SK-N-SH (cell line): Measurements from ENCODE around the gene CACFD1. TPM values are rescaled to one million over a fixed set of nuclear protein-coding genes. Genes with fewer than 3 reads are reported as not detected.

Source experiments
- CTCF ChIA-PET: fragments of 300-600, 350-600 bp; formaldehyde crosslinking; extraction: SDS; loops from one replicate; lab custom pipeline; 2021; lab: Yijun Ruan, JAX
- POLR2A ChIA-PET: fragments of 350-600 bp; sonication (Branson Sonifier 250); formaldehyde crosslinking; extraction: SDS; loops from one replicate; lab custom pipeline; 2020; ENCODE audit warnings: antibody characterized with exemption, inconsistent platforms; lab: Yijun Ruan, JAX
- DNase-seq: peaks from one replicate; pipeline ENCODE4 v3.0.0; 2012
- H2AFZ ChIP-seq: fragments of 200-600 bp; sonication (generic); 2 replicates; pipeline ENCODE4 v1.8.1; 2016; ENCODE audit warnings: antibody characterized with exemption, mild to moderate bottlenecking, low read depth
- H3F3A ChIP-seq: fragments of 200-600 bp; sonication (generic); replicated peaks from 2 replicates; pipeline ENCODE3; 2016; ENCODE audit warnings: antibody characterized with exemption, mild to moderate bottlenecking; ENCODE audit not compliant: insufficient read depth
- H3K27ac ChIP-seq, 2 experiments: fragments of 200-500 bp in 1 of 2; fragments of 200-600 bp in 1 of 2; sonication (Bioruptor generic) in 1 of 2; sonication (generic), shearing (Covaris generic) in 1 of 2; 2 replicates each; pipeline versions ENCODE4 v1.5.1 to v1.6.1; 2014 to 2016; ENCODE audit warnings: low read depth in 2 of 2, inconsistent platforms in 1 of 2, low read length in 1 of 2, mild to moderate bottlenecking in 1 of 2, mixed read lengths in 1 of 2
- H3K27me3 ChIP-seq: fragments of 200-600 bp; sonication (generic), shearing (Covaris generic); 2 replicates; pipeline ENCODE4 v1.6.1; 2016; ENCODE audit warnings: mixed run types; ENCODE audit not compliant: insufficient read depth
- H3K36me3 ChIP-seq, 2 experiments: fragments of 200-500 bp in 1 of 2; fragments of 200-600 bp in 1 of 2; sonication (Bioruptor generic) in 1 of 2; sonication (generic) in 1 of 2; replicated peaks in 1 of 2; 2 replicates each; pipeline versions ENCODE3 to v1.5.1; 2014 to 2016; ENCODE audit warnings: low read length in 1 of 2, mild to moderate bottlenecking in 1 of 2; ENCODE audit not compliant: insufficient read depth in 2 of 2, control insufficient read depth in 1 of 2
- H3K4me1 ChIP-seq, 2 experiments: fragments of 200-500 bp in 1 of 2; fragments of 200-600 bp in 1 of 2; sonication (Bioruptor generic) in 1 of 2; sonication (generic), shearing (Covaris generic) in 1 of 2; 2 replicates each; pipeline versions ENCODE4 v1.5.1 to v1.6.1; 2014 to 2016; ENCODE audit warnings: low read depth in 1 of 2, low read length in 1 of 2, mixed run types in 1 of 2; ENCODE audit not compliant: insufficient read depth in 2 of 2, control insufficient read depth in 1 of 2
- H3K4me2 ChIP-seq: fragments of 200-600 bp; sonication (generic), shearing (Covaris generic); 2 replicates; pipeline ENCODE4 v1.6.1; 2017; ENCODE audit warnings: mixed run types
- H3K4me3 ChIP-seq, 2 experiments: fragments of 200-500 bp in 1 of 2; fragments of 200-600 bp in 1 of 2; sonication (Bioruptor generic) in 1 of 2; sonication (generic), shearing (Covaris generic) in 1 of 2; 2 replicates each; pipeline versions ENCODE4 v1.5.1 to v1.8.1; 2014 to 2016; ENCODE audit warnings: low read depth in 2 of 2, inconsistent platforms in 1 of 2, low read length in 1 of 2, mild to moderate bottlenecking in 1 of 2, mixed read lengths in 1 of 2, moderate library complexity in 1 of 2
- H3K79me2 ChIP-seq: fragments of 200-600 bp; sonication (generic); 2 replicates; pipeline ENCODE4 v1.8.1; 2017; ENCODE audit warnings: mild to moderate bottlenecking; ENCODE audit not compliant: insufficient read depth
- H3K9ac ChIP-seq: fragments of 200-600 bp; sonication (generic); 2 replicates; pipeline ENCODE4 v1.6.1; 2017; ENCODE audit warnings: mixed run types
- H3K9me2 ChIP-seq: fragments of 200-600 bp; sonication (generic); 2 replicates; pipeline ENCODE4 v1.6.1; 2017; ENCODE audit warnings: mixed run types
- H3K9me3 ChIP-seq: fragments of 200-600 bp; sonication (generic); 2 replicates; pipeline ENCODE4 v1.6.1; 2017; ENCODE audit warnings: mixed run types, mild to moderate bottlenecking, moderate library complexity
- H4K20me1 ChIP-seq: fragments of 200-600 bp; sonication (generic); 2 replicates; pipeline ENCODE4 v1.6.1; 2017; ENCODE audit warnings: mild to moderate bottlenecking, mixed run types; ENCODE audit not compliant: insufficient read depth
- CHD2 ChIP-seq: fragments of 150-350 bp; IDR thresholded peaks from 2 replicates; pipeline ENCODE4 v1.6.1; 2018; ENCODE audit warnings: low read length; ENCODE audit not compliant: partially characterized antibody
- EP300 ChIP-seq, 2 experiments: IDR thresholded peaks; 2 replicates each; pipeline versions ENCODE4 v1.4.0 to v1.6.1; 2012; ENCODE audit warnings: borderline replicate concordance in 1 of 2, low read depth in 1 of 2, low read length in 1 of 2
- FOSL2 ChIP-seq: IDR thresholded peaks from 2 replicates; pipeline ENCODE4 v1.4.0; 2012; ENCODE audit warnings: low read depth, mild to moderate bottlenecking, moderate library complexity, borderline replicate concordance
- FOXM1 ChIP-seq: IDR thresholded peaks from 2 replicates; pipeline ENCODE4 v1.4.0; 2012; ENCODE audit warnings: low read depth, mild to moderate bottlenecking
- GABPA ChIP-seq: IDR thresholded peaks from 2 replicates; pipeline ENCODE4 v1.4.0; 2012; ENCODE audit warnings: low read depth, mild to moderate bottlenecking
- MEF2A ChIP-seq: IDR thresholded peaks from 2 replicates; pipeline ENCODE4 v1.4.0; 2012; ENCODE audit warnings: low read depth, borderline replicate concordance
- NFIC ChIP-seq: IDR thresholded peaks from 2 replicates; pipeline ENCODE4 v1.4.0; 2012; ENCODE audit warnings: borderline replicate concordance
- POLR2AphosphoS5 ChIP-seq: IDR thresholded peaks from 2 replicates; pipeline ENCODE4 v1.6.1; 2012; ENCODE audit warnings: low read depth, low read length
- RAD21 ChIP-seq: IDR thresholded peaks from 2 replicates; pipeline ENCODE4 v1.6.1; 2012; ENCODE audit warnings: mild to moderate bottlenecking, low read length
- RCOR1 ChIP-seq: fragments of 150-350 bp; IDR thresholded peaks from 2 replicates; pipeline ENCODE4 v1.6.1; 2017; ENCODE audit warnings: antibody characterized with exemption, low read length
- RXRA ChIP-seq: IDR thresholded peaks from 2 replicates; pipeline ENCODE4 v1.4.0; 2012; ENCODE audit warnings: low read depth, mild to moderate bottlenecking, borderline replicate concordance
- SMC3 ChIP-seq: IDR thresholded peaks from 2 replicates; pipeline ENCODE4 v1.6.1; 2012; ENCODE audit warnings: low read depth, low read length, improper control_type of control experiment
- TAF1 ChIP-seq: IDR thresholded peaks from 2 replicates; pipeline ENCODE4 v1.6.1; 2012; ENCODE audit warnings: low read depth, mild to moderate bottlenecking, low read length, moderate library complexity, borderline replicate concordance
- TCF12 ChIP-seq: IDR thresholded peaks from 2 replicates; pipeline ENCODE4 v1.4.0; 2012
- ZBTB33 ChIP-seq: IDR thresholded peaks from 2 replicates; pipeline ENCODE4 v1.4.0; 2012; ENCODE audit warnings: low read depth, borderline replicate concordance
- WGBS: methylation state at CpG from one replicate; pipeline ENCODE4 v1.1.6; 2017; ENCODE audit warnings: low lambda C conversion rate; 5-methylcytosine and 5-hydroxymethylcytosine counted together
- polyA plus RNA-seq, 3 experiments: library from polyadenylated mRNA; depleted of rRNA; stranded (reverse); fragments of >200 nt; gene quantifications; 2 replicates each; pipeline ENCODE4 v1.2.3, GENCODE V29; 2012
- TF ChIP-seq, protein P1 (sequence below): IDR thresholded peaks from 2 replicates; pipeline ENCODE4 v1.4.0; 2012; ENCODE audit warnings: low read depth, borderline replicate concordance
- TF ChIP-seq, protein P2 (sequence below): fragments of 150-350 bp; IDR thresholded peaks from 2 replicates; pipeline ENCODE4 v1.6.1; 2017; ENCODE audit warnings: antibody characterized with exemption, low read length, low read depth, borderline replicate concordance
- TF ChIP-seq, protein P3 (sequence below): fragments of 200-600 bp; sonication (generic); IDR thresholded peaks from 2 replicates; pipeline ENCODE4 v1.6.1; 2017; ENCODE audit warnings: antibody characterized with exemption, mild to moderate bottlenecking, moderate library complexity

Gene CACFD1
- polyA plus RNA-seq, 1 of the 3 experiments (the other 2 are of a cell fraction), result 16.8 TPM

- 90% methylated on average over 2 of the region's 11 CpGs for WGBS
- Histone ChIP-seq H3K9me3 (no peaks in the 10 kb centered on the region), H3K27ac (no peak overlapping the region), H4K20me1 (no peaks in the 10 kb centered on the region)
- no peak for DNase-seq
- TF ChIP-seq, protein P1, sequence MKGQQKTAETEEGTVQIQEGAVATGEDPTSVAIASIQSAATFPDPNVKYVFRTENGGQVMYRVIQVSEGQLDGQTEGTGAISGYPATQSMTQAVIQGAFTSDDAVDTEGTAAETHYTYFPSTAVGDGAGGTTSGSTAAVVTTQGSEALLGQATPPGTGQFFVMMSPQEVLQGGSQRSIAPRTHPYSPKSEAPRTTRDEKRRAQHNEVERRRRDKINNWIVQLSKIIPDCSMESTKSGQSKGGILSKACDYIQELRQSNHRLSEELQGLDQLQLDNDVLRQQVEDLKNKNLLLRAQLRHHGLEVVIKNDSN, result no peak
- TF ChIP-seq RAD21 (no peak), FOXM1 (no peak), RCOR1 (no peak), ZBTB33 (no peak), NFIC (no peak)
- TF ChIP-seq, protein P2, sequence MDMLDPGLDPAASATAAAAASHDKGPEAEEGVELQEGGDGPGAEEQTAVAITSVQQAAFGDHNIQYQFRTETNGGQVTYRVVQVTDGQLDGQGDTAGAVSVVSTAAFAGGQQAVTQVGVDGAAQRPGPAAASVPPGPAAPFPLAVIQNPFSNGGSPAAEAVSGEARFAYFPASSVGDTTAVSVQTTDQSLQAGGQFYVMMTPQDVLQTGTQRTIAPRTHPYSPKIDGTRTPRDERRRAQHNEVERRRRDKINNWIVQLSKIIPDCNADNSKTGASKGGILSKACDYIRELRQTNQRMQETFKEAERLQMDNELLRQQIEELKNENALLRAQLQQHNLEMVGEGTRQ, result no peak
- TF ChIP-seq, all 33 proteins: peak for 0
- Histone ChIP-seq H3F3A (no peaks in the 10 kb centered on the region), H3K4me2 (no peak overlapping the region), H3K79me2 (no peaks in the 10 kb centered on the region), H3K4me3 (no peak overlapping the region), H3K4me1 (no peaks in the 10 kb centered on the region), H3K27me3 (no peaks in the 10 kb centered on the region), H3K9ac (no peak overlapping the region), H3K9me2 (no peaks in the 10 kb centered on the region), H3K36me3 (no peaks in the 10 kb centered on the region), H2AFZ (no peak overlapping the region)
- ChIA-PET CTCF (interaction anchor here (0.9 kb wide), 1 partner anchor 11 kb away, joined by 3 read pairs; no protein-coding TSS in a partner anchor), POLR2A (interaction anchor here (0.7 kb wide), 1 partner anchor 15 kb away, joined by 3 read pairs; no protein-coding TSS in a partner anchor)
These were observed 26.4 kb upstream of the CACFD1 start for GRCh38 chr9:133433351-133433843.

- DNase-seq, result peak; percentile 19
- no peaks in the 10 kb centered on the region for H3K9me2 ChIP-seq
- H2AFZ ChIP-seq, result no peak overlapping the region
- no peaks in the 10 kb centered on the region for H3K36me3 ChIP-seq
- H3K79me2 ChIP-seq, result no peaks in the 10 kb centered on the region
- no peaks in the 10 kb centered on the region for H3K4me1 ChIP-seq
- WGBS, result 83% methylated on average over 12 of the region's 16 CpGs
- POLR2A ChIA-PET, result no interaction called here
- no peak for TF ChIP-seq POLR2AphosphoS5
- TF ChIP-seq SMC3, result no peak
- TF ChIP-seq RAD21, result no peak
- no peak for TF ChIP-seq FOXM1
- no peak for TF ChIP-seq EP300 (IDR thresholded peaks at IDR 0.05; ENCODE audit: borderline replicate concordance in 1 of 2, low read depth in 1 of 2, low read length in 1 of 2)
- no peak for TF ChIP-seq CHD2
- TF ChIP-seq FOSL2, result no peak
- no peak for TF ChIP-seq TAF1
- TF ChIP-seq GABPA, result no peak
- TF ChIP-seq NFIC, result no peak
- no peak for TF ChIP-seq RCOR1
- no peak for TF ChIP-seq TCF12
- TF ChIP-seq MEF2A, result no peak
- TF ChIP-seq, protein P3, sequence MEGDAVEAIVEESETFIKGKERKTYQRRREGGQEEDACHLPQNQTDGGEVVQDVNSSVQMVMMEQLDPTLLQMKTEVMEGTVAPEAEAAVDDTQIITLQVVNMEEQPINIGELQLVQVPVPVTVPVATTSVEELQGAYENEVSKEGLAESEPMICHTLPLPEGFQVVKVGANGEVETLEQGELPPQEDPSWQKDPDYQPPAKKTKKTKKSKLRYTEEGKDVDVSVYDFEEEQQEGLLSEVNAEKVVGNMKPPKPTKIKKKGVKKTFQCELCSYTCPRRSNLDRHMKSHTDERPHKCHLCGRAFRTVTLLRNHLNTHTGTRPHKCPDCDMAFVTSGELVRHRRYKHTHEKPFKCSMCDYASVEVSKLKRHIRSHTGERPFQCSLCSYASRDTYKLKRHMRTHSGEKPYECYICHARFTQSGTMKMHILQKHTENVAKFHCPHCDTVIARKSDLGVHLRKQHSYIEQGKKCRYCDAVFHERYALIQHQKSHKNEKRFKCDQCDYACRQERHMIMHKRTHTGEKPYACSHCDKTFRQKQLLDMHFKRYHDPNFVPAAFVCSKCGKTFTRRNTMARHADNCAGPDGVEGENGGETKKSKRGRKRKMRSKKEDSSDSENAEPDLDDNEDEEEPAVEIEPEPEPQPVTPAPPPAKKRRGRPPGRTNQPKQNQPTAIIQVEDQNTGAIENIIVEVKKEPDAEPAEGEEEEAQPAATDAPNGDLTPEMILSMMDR, result no peak
- TF ChIP-seq RXRA, result no peak
- no peak overlapping the region for H3K4me2 ChIP-seq
- H3K4me3 ChIP-seq, result no peak overlapping the region
- H3K27ac ChIP-seq, result no peak overlapping the region
- no peak overlapping the region for H3K9ac ChIP-seq
- H4K20me1 ChIP-seq, result no peaks in the 10 kb centered on the region
- no peaks in the 10 kb centered on the region for H3K9me3 ChIP-seq
- H3K27me3 ChIP-seq, result no peaks in the 10 kb centered on the region
- CTCF ChIA-PET, result no interaction called here
- H3F3A ChIP-seq, result no peaks in the 10 kb centered on the region
These were observed 23.1 kb upstream of the CACFD1 start for GRCh38 chr9:133436681-133437080.
